Purkinje cell (primary cell): Measurements from ENCODE around the gene MLH3. TPM values are rescaled to one million over a fixed set of nuclear protein-coding genes. Genes with fewer than 3 reads are reported as not detected.

Experiments
- polyA plus RNA-seq: library from polyadenylated mRNA; unstranded; fragments of >200 nt; fragmentation: Nextera tagmentation; gene quantifications from 2 replicates; pipeline ENCODE4 v1.2.1, GENCODE V29; 2014

Gene MLH3
- polyA plus RNA-seq, result 23.4 and 30.8 TPM in 2 replicates

DNA sequence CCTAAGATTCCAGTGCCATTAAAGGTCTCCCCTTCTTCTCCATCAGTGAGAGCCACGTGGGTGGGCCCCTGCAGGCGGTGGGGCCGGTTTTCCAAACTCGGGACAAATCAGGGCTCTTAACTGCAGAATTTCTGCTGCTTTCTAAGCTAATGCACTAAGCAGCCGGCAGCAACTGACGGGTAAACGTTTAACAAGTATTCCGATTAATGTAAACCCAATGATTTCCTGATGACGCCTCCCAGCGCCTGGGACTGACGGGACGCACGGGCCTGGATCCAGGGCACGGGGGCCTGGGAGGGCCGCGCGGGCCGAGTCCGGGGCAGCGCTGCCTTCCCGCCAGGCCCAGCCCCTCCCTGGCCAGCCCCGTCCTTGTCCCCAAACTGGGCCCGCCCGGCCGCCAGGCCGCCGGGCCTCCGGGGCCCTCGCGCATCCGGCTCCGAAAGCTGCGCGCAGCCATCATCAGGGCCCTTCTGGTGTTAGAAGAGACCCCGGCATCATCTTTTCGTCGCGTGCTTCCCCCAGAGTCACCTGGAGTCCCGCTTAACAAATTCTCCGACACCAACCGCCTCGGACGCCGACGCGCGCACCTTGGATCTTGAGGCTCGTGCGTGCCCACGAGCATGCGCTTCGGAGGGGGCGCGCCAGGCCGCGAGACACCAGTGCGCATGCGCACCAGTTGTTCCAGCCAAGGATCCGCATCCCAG, at the start of gene MLH3:
Gene MLH3, minus strand, starts transcription at position 616 of the 704 bp plus-strand sequence. CDS start 1,812 bp downstream, outside the sequence.

DNA sequence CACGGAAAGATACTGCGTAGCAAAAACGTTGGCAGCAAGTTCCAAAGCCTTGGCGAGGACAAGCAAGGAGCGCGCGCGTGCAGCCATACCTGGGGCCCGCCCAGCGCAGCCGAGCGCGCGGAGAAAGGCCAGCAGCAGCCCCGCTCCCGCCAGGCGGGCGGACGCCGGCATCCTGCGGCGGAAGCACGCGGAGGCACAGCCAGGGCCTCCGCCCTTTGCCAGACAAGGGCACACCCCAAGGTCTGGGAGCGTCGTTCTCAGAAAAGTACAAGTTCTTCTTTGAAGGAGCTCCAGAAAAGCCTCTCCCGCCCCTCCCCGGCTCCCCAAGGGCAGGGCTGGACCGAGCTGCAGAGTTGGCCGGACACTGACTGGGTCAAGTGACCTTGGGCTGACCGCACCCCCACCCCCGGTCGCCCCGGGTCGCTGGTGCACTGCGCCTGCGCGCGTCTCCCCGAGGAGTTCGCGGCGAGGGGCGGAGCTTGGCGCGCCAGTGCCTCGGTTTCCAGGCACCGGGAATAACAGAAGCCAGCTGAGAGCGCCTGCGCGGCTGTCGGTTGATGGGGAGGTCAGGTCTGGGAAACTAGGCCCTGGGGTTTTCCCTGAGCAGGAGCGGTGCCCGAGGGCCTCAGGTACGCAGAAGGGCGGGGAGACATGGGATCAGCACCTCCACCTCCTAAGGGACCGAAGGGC, 18.0 kb upstream of the MLH3 start, which contains the start of gene ZC2HC1C:
Gene ZC2HC1C, plus strand, starts transcription at position 521 of the 690 bp plus-strand sequence. CDS start 933 bp downstream, outside the sequence.

DNA sequence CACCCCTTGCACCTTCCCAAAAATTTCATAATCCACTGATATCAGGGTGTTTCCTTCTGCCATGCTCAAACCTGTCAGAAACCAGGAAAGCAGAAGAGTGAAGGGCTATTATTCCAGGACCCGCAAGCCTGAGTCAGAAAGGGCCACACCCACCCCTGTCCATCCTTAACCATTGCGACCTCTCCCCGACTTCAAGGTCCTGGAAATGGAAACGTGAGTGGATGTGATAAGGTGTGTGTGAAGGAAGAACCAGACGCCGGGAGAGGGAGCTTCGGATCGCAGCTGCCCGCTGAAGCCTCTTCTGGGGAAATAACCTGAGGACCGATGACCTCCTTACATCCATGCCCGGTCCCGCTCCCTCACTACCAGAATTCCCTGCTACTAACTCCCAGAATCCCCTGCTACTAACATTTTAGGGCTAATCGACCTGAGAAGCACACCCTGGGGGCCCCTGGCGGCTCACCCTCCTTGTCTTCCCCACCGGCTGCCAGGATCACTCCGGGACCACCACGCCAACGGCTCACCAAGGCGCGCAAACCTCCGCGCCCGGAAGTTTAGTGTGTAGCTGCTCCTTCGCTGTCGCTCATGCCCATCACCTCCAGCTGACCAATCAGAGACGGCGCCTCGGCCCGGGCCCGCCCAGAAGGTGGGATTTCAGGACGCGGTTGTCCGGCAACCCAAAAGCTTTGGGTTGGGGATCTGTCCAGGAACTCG, 12.4 kb upstream of the MLH3 start, which contains the start of gene ACYP1:
Gene ACYP1, minus strand, starts transcription at position 534 of the 714 bp plus-strand sequence. Its CDS starts 471 bp downstream, at position 63.

DNA sequence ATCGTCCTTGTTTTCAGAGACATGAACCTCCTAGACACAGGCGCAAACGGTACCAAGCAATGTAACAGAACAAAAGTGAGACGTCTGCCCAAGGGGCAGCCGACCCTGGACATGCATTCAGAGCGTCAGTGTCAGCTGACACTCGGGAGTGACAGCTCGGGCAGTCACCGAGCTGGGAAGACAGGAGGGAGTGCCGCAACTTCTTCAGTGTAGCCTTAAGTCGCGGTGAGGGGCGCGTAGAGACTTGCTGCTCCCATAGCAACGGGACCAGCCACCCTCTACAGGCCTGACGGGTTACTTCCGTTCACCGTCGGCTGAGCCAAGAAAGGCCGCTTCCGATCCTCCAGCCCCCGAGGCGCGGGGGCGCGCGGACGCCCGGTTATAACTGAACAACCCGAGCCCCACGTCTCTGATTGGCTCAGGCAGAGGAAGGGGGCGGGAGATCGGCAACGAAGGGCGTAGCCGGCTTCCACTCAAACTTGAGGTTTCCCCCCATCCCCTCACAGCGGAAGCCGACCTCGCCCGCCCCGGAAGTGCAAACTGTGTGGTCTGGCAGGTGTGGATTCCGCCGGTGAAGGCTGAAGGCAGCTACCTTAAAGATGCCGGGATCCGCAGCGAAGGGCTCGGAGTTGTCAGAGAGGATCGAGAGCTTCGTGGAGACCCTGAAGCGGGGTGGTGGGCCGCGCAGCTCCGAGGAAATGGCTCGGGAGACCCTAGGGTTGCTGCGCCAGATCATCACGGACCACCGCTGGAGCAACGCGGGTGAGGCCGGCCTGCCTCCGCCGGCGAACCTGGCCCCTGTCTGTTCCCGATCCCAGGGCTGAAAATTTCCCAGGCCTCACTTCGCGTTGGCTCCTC, 48.6 kb downstream of the MLH3 start, which contains the start of gene EIF2B2:
Gene EIF2B2, plus strand, starts transcription at position 530 of the 858 bp plus-strand sequence. Its CDS starts 70 bp downstream, at position 600.

Other genes with a start within 250 kb of the MLH3 start
- 0.18 TPM in 1 of 2 replicates, not detected in the other for gene PROX2, start 175.3 kb downstream of the MLH3 start, polyA plus RNA-seq
- gene DLST, start 169.6 kb downstream of the MLH3 start, polyA plus RNA-seq, result 4.7 and 15.2 TPM in 2 replicates
- gene RPS6KL1, start 128.2 kb downstream of the MLH3 start, polyA plus RNA-seq, result 7.9 and 15.2 TPM in 2 replicates
- gene PGF, start 95.9 kb downstream of the MLH3 start, polyA plus RNA-seq, result 0.12 TPM in 1 of 2 replicates, not detected in the other
- gene EIF2B2, start 48.5 kb downstream of the MLH3 start, polyA plus RNA-seq, result 29.3 and 35.1 TPM in 2 replicates
- gene ACYP1, start 12.6 kb upstream of the MLH3 start, polyA plus RNA-seq, result 247 and 252 TPM in 2 replicates
- gene ZC2HC1C, start 18.2 kb upstream of the MLH3 start, polyA plus RNA-seq, result 2.0 and 4.0 TPM in 2 replicates
- gene NEK9, start 75.6 kb upstream of the MLH3 start, polyA plus RNA-seq, result 4.8 and 6.6 TPM in 2 replicates
- 182 and 221 TPM in 2 replicates for gene TMED10, start 125.1 kb upstream of the MLH3 start, polyA plus RNA-seq
- gene FOS, start 227.4 kb upstream of the MLH3 start, polyA plus RNA-seq, result 2.2 and 6.0 TPM in 2 replicates